ENCODE data around the gene KCTD3. TPM values are rescaled to one million over a fixed set of nuclear protein-coding genes. Genes with fewer than 3 reads are reported as not detected.

KCTD3 gene
- total RNA-seq, 4 donors from 2014 or later: 20.4 to 32.4 (median 31.3) TPM

DNA sequence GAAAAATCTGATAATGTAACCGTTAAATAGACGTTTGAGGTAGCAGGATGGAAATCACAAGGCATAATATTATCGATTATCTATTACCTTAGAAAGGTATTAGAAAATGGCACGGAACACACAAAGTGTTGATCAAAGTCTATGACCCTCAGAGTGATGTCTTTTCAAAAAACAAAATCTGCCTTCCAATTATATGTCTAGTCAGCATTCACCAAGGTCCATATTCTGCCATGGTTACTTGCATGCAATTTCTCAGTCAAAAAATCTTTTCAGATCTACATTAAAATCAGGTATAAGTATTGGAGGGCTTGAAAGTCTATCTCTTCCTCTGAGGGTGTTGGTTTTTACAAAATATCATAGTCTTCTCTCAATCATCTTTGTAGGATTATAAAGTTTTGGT lies 81.9 kb downstream of the KCTD3 start:
- intact Hi-C loops (cut with DNase I; ENCODE audit: low total_unique reads): no loop called here
- no peak for DNase-seq (ENCODE audit: low spot score in 2 of 2)
- H3K4me3 ChIP-seq (ENCODE audit: low read depth, poor library complexity, severe bottlenecking): no peak overlapping the region
- TF ChIP-seq POLR2A (IDR thresholded peaks at IDR 0.05) (no peak), CTCF (IDR thresholded peaks at IDR 0.05) (no peak)
- 94 to 95% methylated on average over 4 of the region's 4 CpGs for WGBS, 2 donors

DNA sequence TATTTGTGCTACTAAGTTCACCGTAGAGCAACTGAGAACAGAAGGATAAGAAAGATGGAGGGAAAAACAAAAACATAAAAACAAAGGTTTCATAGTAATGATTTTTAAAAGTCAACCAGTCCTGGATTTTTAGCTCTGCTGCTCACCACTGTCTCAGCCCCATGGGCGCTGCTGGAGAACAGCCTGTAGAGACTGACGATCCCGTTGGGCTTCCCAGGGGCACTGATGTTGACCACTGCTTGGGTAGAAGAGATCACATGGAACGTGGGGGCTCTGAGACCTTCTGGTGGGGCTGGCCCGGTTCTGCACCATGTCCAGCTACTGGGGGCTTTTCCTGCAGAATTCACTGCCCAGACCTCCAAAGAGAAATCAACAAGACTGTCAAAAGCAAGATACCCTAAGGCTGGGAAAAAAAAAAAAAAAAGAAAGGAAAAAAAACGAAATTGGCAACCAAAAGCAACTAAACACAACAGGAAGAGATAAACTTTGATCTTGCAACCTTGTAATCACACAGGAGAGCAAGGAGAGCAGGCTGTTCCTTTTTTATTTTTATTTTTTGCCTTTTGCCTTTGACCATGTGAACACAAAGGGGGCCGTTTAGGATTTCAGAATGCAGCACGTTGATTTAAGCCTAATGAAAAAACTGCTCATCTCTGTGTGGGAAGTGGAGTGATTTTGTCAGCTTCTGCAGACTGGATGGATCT lies 83.5 kb downstream of the KCTD3 start:
- intact Hi-C loops (cut with DNase I; ENCODE audit: low total_unique reads): no loop called here
- 56 to 59% methylated on average over 9 of the region's 9 CpGs for WGBS, 2 donors
- H3K4me3 ChIP-seq (ENCODE audit: low read depth, poor library complexity, severe bottlenecking): no peak overlapping the region
- TF ChIP-seq CTCF (IDR thresholded peaks at IDR 0.05): no peak
- TF ChIP-seq POLR2A (IDR thresholded peaks at IDR 0.05): no peak
- no peak for DNase-seq (ENCODE audit: low spot score in 2 of 2)

GRCh38 chr1:215651867-215652266 lies 84.8 kb downstream of the KCTD3 start:
- no peak overlapping the region for H3K4me3 ChIP-seq (ENCODE audit: low read depth, poor library complexity, severe bottlenecking)
- TF ChIP-seq CTCF (IDR thresholded peaks at IDR 0.05) (no peak), POLR2A (IDR thresholded peaks at IDR 0.05) (no peak)
- intact Hi-C loops (cut with DNase I; ENCODE audit: low total_unique reads): no loop called here
- no peak for DNase-seq (ENCODE audit: low spot score in 2 of 2)
- WGBS, 2 donors: 46 to 48% methylated on average over 3 of the region's 3 CpGs

DNA sequence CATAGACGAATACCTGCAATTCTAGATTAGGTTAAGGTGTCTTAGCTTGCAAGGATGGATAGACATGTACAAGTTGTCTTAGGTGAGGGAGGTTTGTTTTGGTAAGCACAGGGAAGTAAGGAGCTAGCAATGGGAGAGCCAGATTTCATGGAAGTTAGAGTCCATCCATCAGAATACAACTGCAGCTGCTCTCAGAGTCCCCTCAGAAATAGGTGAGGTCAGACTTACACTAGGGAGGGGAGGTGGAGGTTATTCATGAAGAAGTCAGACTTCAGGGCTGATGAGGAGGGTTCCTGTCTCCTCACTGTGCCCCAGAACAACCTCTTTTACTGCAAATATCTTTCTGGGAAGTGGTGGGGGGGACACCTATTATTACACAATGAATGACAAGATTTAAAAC lies 85.3 kb downstream of the KCTD3 start:
- H3K4me3 ChIP-seq (ENCODE audit: low read depth, poor library complexity, severe bottlenecking): no peak overlapping the region
- intact Hi-C loops (cut with DNase I; ENCODE audit: low total_unique reads): no loop called here
- TF ChIP-seq POLR2A (IDR thresholded peaks at IDR 0.05): no peak
- no peak for TF ChIP-seq CTCF (IDR thresholded peaks at IDR 0.05)
- WGBS, 2 donors: 69 to 78% methylated on average over 1 of the region's 1 CpG
- DNase-seq (ENCODE audit: low spot score in 2 of 2): no peak

DNA sequence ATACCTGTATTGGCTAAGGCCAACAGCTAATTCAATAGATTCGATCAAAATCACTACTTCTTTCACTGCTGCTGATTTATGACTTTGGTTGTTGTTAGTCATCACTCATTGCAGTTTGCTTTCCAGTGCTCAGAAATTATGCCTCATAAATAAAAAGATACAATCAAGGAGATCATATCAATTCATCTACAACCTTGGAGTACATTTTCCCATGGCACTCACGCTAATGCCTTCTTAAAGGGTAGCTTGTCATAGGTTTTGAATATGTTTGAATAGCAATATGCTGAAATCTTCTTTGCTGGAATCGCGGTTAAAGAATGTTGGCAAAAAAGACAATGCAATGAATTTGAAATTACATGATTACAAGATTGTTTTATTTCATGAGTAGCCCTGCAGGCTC lies 89.9 kb downstream of the KCTD3 start:
- TF ChIP-seq POLR2A (IDR thresholded peaks at IDR 0.05) (no peak), CTCF (IDR thresholded peaks at IDR 0.05) (no peak)
- intact Hi-C loops (cut with DNase I; ENCODE audit: low total_unique reads): no loop called here
- 48 to 55% methylated on average over 4 of the region's 4 CpGs for WGBS, 2 donors
- no peak for DNase-seq (ENCODE audit: low spot score in 2 of 2)
- H3K4me3 ChIP-seq (ENCODE audit: low read depth, poor library complexity, severe bottlenecking): no peak overlapping the region

- TF ChIP-seq CTCF (IDR thresholded peaks at IDR 0.05): no peak
- no peak for TF ChIP-seq POLR2A (IDR thresholded peaks at IDR 0.05)
- intact Hi-C loops (cut with DNase I; ENCODE audit: low total_unique reads): no loop called here
Observed at GRCh38 chr1:215660259-215660658, 93.2 kb downstream of the KCTD3 start.

More at GRCh38 chr1:215660259-215660658, 93.2 kb downstream of the KCTD3 start:
- no peak for DNase-seq (ENCODE audit: low spot score in 2 of 2)
- no peak overlapping the region for H3K4me3 ChIP-seq (ENCODE audit: low read depth, poor library complexity, severe bottlenecking)

Data from lower leg skin (tissue), 4 donors.